ENCODE results near the gene SESTD1.

- TF ChIP-seq POLR2A (IDR thresholded peaks at IDR 0.05) (no peak), CTCF (IDR thresholded peaks at IDR 0.05) (no peak)
Measured at GRCh38 chr2:179171371-179171770, 93.3 kb downstream of the SESTD1 start.

Data from prostate gland (tissue), 2 donors.